Liver (tissue), 9 donors: ENCODE results near the gene KDM4C. TPM values are rescaled to one million over a fixed set of nuclear protein-coding genes. Genes with fewer than 3 reads are reported as not detected.

ENCODE experiments used
- DNase-seq: peaks from one replicate; pipeline ENCODE4 v3.0.0-alpha.2; 2017; ENCODE audit warnings: low spot score
- H3K27ac ChIP-seq, 2 donors: one replicate each; pipeline ENCODE4 v1.7.0; 2013; ENCODE audit warnings: inconsistent platforms in 2 of 2, low read length in 2 of 2, control low read depth in 1 of 2, low read depth in 1 of 2, mild to moderate bottlenecking in 1 of 2
- H3K27me3 ChIP-seq, 4 donors: one replicate each; pipeline versions ENCODE4 v1.6.1 to v1.7.0; 2013; ENCODE audit warnings: low read length in 3 of 4, inconsistent platforms in 1 of 4, mild to moderate bottlenecking in 1 of 4, moderate library complexity in 1 of 4; ENCODE audit not compliant: control insufficient read depth in 4 of 4, insufficient read depth in 4 of 4
- H3K36me3 ChIP-seq, 4 donors: one replicate each; pipeline versions ENCODE4 v1.6.1 to v1.7.0; 2013; ENCODE audit warnings: low read length in 3 of 4, mild to moderate bottlenecking in 3 of 4, low read depth in 1 of 4, moderate library complexity in 1 of 4; ENCODE audit not compliant: control insufficient read depth in 4 of 4, insufficient read depth in 3 of 4
- H3K4me1 ChIP-seq, 4 donors: one replicate each; pipeline versions ENCODE4 v1.6.1 to v1.7.0; 2013; ENCODE audit warnings: low read length in 3 of 4, mild to moderate bottlenecking in 3 of 4, moderate library complexity in 1 of 4; ENCODE audit not compliant: control insufficient read depth in 4 of 4, insufficient read depth in 4 of 4
- H3K4me3 ChIP-seq, 3 donors: one replicate each; pipeline versions ENCODE4 v1.6.1 to v1.7.0; 2013; ENCODE audit warnings: low read length in 3 of 3, control low read depth in 1 of 3, low read depth in 1 of 3, mild to moderate bottlenecking in 1 of 3
- H3K9ac ChIP-seq, 2 donors: one replicate each; pipeline ENCODE4 v1.7.0; 2013; ENCODE audit warnings: low read length in 2 of 2, mild to moderate bottlenecking in 2 of 2, moderate library complexity in 2 of 2, control low read depth in 1 of 2, low read depth in 1 of 2
- H3K9me3 ChIP-seq, 4 donors: one replicate each; pipeline versions ENCODE4 v1.6.1 to v1.7.0; 2013; ENCODE audit warnings: low read length in 3 of 4; ENCODE audit not compliant: control insufficient read depth in 4 of 4
- EGR1 ChIP-seq, 2 donors: IDR thresholded peaks; 2 replicates each; pipeline ENCODE4 v1.6.1; 2016 to 2018; ENCODE audit warnings: antibody characterized with exemption in 2 of 2, low read depth in 2 of 2
- FOXA1 ChIP-seq: IDR thresholded peaks from 2 replicates; pipeline ENCODE4 v1.6.1; 2016; ENCODE audit warnings: antibody characterized with exemption
- FOXA2 ChIP-seq: IDR thresholded peaks from 2 replicates; pipeline ENCODE4 v1.6.1; 2016; ENCODE audit warnings: antibody characterized with exemption
- GABPA ChIP-seq, 2 donors: IDR thresholded peaks in 1 of 2; conservative IDR thresholded peaks in 1 of 2; 2 replicates each; pipeline ENCODE4 v1.6.1; 2016; ENCODE audit warnings: antibody characterized with exemption in 2 of 2, mild to moderate bottlenecking in 1 of 2, moderate library complexity in 1 of 2
- HNF4A ChIP-seq, 2 donors: conservative IDR thresholded peaks; 2 replicates each; pipeline ENCODE4 v1.6.1; 2016; ENCODE audit warnings: antibody characterized with exemption in 2 of 2, mild to moderate bottlenecking in 2 of 2
- HNF4G ChIP-seq: IDR thresholded peaks from 2 replicates; pipeline ENCODE4 v1.6.1; 2016; ENCODE audit warnings: antibody characterized with exemption
- RXRA ChIP-seq, 2 donors: IDR thresholded peaks; 2 replicates each; pipeline ENCODE4 v1.6.1; 2017 to 2018; ENCODE audit warnings: antibody characterized with exemption in 2 of 2, mild to moderate bottlenecking in 1 of 2
- SP1 ChIP-seq: IDR thresholded peaks from 2 replicates; pipeline ENCODE4 v1.6.1; 2018; ENCODE audit warnings: antibody characterized with exemption, mild to moderate bottlenecking
- TAF1 ChIP-seq: conservative IDR thresholded peaks from 2 replicates; pipeline ENCODE4 v1.6.1; 2016; ENCODE audit warnings: antibody characterized with exemption, mild to moderate bottlenecking
- YY1 ChIP-seq: IDR thresholded peaks from 2 replicates; pipeline ENCODE4 v1.6.1; 2016; ENCODE audit warnings: antibody characterized with exemption, mild to moderate bottlenecking
- ZBTB33 ChIP-seq: IDR thresholded peaks from 2 replicates; pipeline ENCODE4 v1.6.1; 2016; ENCODE audit warnings: antibody characterized with exemption
- WGBS: extraction: QIAGEN DNeasy Blood & Tissue Kit; methylation state at CpG from one replicate; pipeline ENCODE4 v1.1.7; 2013; 5-methylcytosine and 5-hydroxymethylcytosine counted together
- polyA plus RNA-seq, 2 donors: library from polyadenylated mRNA; stranded (reverse) in 1 of 2; unstranded in 1 of 2; fragments of 200-250 nt in 1 of 2; fragments of >200 nt in 1 of 2; fragmentation: Nextera tagmentation in 1 of 2; extraction: Ambion mirVana in 1 of 2; gene quantifications; one replicate each; pipeline versions ENCODE4 v1.2.1 to v1.2.3, GENCODE V29; 2013 to 2015
- total RNA-seq, 2 donors: library from RNA; depleted of rRNA; stranded (reverse); fragments of >200 nt; gene quantifications; one replicate each; pipeline ENCODE4 v1.2.3, GENCODE V29; 2014
- TF ChIP-seq, protein P1 (sequence below): IDR thresholded peaks from 2 replicates; pipeline ENCODE4 v1.6.1; 2016; ENCODE audit warnings: antibody characterized with exemption
- TF ChIP-seq, protein P2 (sequence below): fragments of 150-350 bp; IDR thresholded peaks from 2 replicates; pipeline ENCODE4 v1.5.1; 2017; ENCODE audit warnings: improper control_type of control experiment, low read depth, low read length; ENCODE audit not compliant: missing input control
- donor health status: healthy.
- donor health status: healthy.
- donor health status: healthy.
- donor health status: healthy.
- donor health status: healthy.

KDM4C gene
- total and polyA plus RNA-seq, 4 donors = 4.3 to 40.2 (median 24.0) TPM

- TF ChIP-seq HNF4G = no peak
- no peak for TF ChIP-seq GABPA (IDR thresholded peaks at IDR 0.05 in 1 of 2, conservative IDR thresholded peaks at IDR 0.05 in 1 of 2)
- no peak for TF ChIP-seq EGR1 (IDR thresholded peaks at IDR 0.05; ENCODE audit: low read depth in 2 of 2)
- no peak for TF ChIP-seq ZBTB33
- TF ChIP-seq, protein P1, sequence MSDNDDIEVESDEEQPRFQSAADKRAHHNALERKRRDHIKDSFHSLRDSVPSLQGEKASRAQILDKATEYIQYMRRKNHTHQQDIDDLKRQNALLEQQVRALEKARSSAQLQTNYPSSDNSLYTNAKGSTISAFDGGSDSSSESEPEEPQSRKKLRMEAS = no peak
- no peak for TF ChIP-seq FOXA1
- TF ChIP-seq RXRA (IDR thresholded peaks at IDR 0.05) = no peak
- WGBS = 97% methylated on average over 2 of the region's 2 CpGs
- DNase-seq = no peak
- Histone ChIP-seq H3K4me3 (no peak overlapping the region), H3K9me3 (no peaks in the 10 kb centered on the region), H3K9ac (no peak overlapping the region), H3K36me3 (no peaks in the 10 kb centered on the region), H3K27me3 (no peaks in the 10 kb centered on the region), H3K27ac (no peak overlapping the region), H3K4me1 (peaks cover 2 to 13% (median 4%) of the 10 kb centered on the region in 4 donors)
These were observed 143.4 kb downstream of the KDM4C start for GRCh38 chr9:6901180-6901579.

- no peak for DNase-seq
- Histone ChIP-seq H3K36me3 (no peaks in the 10 kb centered on the region), H3K9me3 (no peaks in the 10 kb centered on the region), H3K4me1 (peaks cover 3 to 17% (median 5%) of the 10 kb centered on the region in 4 donors), H3K9ac (no peak overlapping the region), H3K27me3 (no peaks in the 10 kb centered on the region), H3K4me3 (no peak overlapping the region), H3K27ac (no peak overlapping the region)
- WGBS = 73% methylated on average over 5 of the region's 5 CpGs
- TF ChIP-seq HNF4G = no peak
These were observed 144.7 kb downstream of the KDM4C start for GRCh38 chr9:6902423-6902822.

DNA sequence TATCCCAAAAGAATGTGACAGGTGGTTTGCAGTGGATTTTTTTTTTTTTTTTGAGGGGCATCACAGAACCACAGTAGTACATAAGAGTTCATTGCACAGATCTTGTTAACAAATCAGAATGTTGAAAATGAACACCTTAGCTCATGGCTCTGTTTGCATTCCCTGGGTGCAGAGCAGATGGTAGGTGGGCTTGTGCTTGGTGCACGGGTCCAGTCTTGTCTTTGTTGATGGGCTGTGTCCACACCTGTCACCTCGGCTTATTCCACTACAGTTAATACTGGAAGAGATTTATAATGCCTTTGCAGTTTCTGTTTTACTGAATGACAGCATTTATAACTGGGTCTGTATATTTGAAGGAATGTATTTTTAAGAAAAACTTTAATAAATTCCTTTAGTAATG is 146.6 kb downstream of the KDM4C start:
- H3K27me3 ChIP-seq = no peaks in the 10 kb centered on the region
- H3K9ac ChIP-seq = no peak overlapping the region
- peaks cover 3 to 17% (median 5%) of the 10 kb centered on the region in 4 donors for H3K4me1 ChIP-seq
- no peaks in the 10 kb centered on the region for H3K9me3 ChIP-seq
- no peaks in the 10 kb centered on the region for H3K36me3 ChIP-seq
- TF ChIP-seq SP1 (no peak), ZBTB33 (no peak), TAF1 (no peak), YY1 (no peak), EGR1 (IDR thresholded peaks at IDR 0.05; ENCODE audit: low read depth in 2 of 2) (no peak), RXRA (IDR thresholded peaks at IDR 0.05) (no peak), GABPA (IDR thresholded peaks at IDR 0.05 in 1 of 2, conservative IDR thresholded peaks at IDR 0.05 in 1 of 2) (no peak), FOXA2 (no peak), HNF4G (no peak), HNF4A (conservative IDR thresholded peaks at IDR 0.05) (no peak)
- TF ChIP-seq, protein P1 = no peak
- TF ChIP-seq, protein P2, sequence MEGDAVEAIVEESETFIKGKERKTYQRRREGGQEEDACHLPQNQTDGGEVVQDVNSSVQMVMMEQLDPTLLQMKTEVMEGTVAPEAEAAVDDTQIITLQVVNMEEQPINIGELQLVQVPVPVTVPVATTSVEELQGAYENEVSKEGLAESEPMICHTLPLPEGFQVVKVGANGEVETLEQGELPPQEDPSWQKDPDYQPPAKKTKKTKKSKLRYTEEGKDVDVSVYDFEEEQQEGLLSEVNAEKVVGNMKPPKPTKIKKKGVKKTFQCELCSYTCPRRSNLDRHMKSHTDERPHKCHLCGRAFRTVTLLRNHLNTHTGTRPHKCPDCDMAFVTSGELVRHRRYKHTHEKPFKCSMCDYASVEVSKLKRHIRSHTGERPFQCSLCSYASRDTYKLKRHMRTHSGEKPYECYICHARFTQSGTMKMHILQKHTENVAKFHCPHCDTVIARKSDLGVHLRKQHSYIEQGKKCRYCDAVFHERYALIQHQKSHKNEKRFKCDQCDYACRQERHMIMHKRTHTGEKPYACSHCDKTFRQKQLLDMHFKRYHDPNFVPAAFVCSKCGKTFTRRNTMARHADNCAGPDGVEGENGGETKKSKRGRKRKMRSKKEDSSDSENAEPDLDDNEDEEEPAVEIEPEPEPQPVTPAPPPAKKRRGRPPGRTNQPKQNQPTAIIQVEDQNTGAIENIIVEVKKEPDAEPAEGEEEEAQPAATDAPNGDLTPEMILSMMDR = no peak
- no peak overlapping the region for H3K4me3 ChIP-seq
- DNase-seq = no peak
- H3K27ac ChIP-seq = no peak overlapping the region
- WGBS = 96% methylated on average over 2 of the region's 2 CpGs
